CD14-positive monocyte (primary cell): ENCODE measurements around the gene FOXB2. TPM values are rescaled to one million over a fixed set of nuclear protein-coding genes. Genes with fewer than 3 reads are reported as not detected.
A peak's percentile ranks its signal among the peaks of the same experiment; 100 is the strongest.

Experiments
- DNase-seq, 3 donors: peaks; one replicate each; pipeline ENCODE4 v3.0.0-alpha.2; 2011 to 2022
- H2AFZ ChIP-seq: 2 replicates; pipeline ENCODE4 v1.6.0; 2012; ENCODE audit warnings: mild to moderate bottlenecking, low read depth, low read length, inconsistent platforms; ENCODE audit not compliant: insufficient read depth, poor library complexity, severe bottlenecking
- H3K27ac ChIP-seq, 2 donors: 1 replicate in 1 of 2; 2 replicates in 1 of 2; pipeline ENCODE4 v1.5.1; 2012 to 2013; ENCODE audit warnings: low read length in 2 of 2, control low read depth in 1 of 2, inconsistent platforms in 1 of 2, low read depth in 1 of 2, mild to moderate bottlenecking in 1 of 2
- H3K27me3 ChIP-seq, 2 donors: one replicate each; pipeline versions ENCODE4 v1.6.0 to v1.6.1; 2011 to 2013; ENCODE audit warnings: low read length in 2 of 2; ENCODE audit not compliant: control insufficient read depth in 2 of 2, insufficient read depth in 2 of 2
- H3K36me3 ChIP-seq, 2 donors: replicated peaks in 1 of 2; 1 replicate in 1 of 2; 2 replicates in 1 of 2; pipeline versions ENCODE4 v1.5.1 to v1.6.1; 2012 to 2013; ENCODE audit warnings: low read length in 2 of 2, control low read depth in 1 of 2, inconsistent platforms in 1 of 2, mild to moderate bottlenecking in 1 of 2; ENCODE audit not compliant: insufficient read depth in 2 of 2, control insufficient read depth in 1 of 2
- H3K4me1 ChIP-seq, 2 donors: 1 replicate in 1 of 2; 2 replicates in 1 of 2; pipeline versions ENCODE4 v1.5.1 to v1.6.1; 2012 to 2013; ENCODE audit warnings: low read length in 2 of 2, control low read depth in 1 of 2, inconsistent platforms in 1 of 2, mild to moderate bottlenecking in 1 of 2, moderate library complexity in 1 of 2; ENCODE audit not compliant: insufficient read depth in 2 of 2, control insufficient read depth in 1 of 2
- H3K4me2 ChIP-seq: replicated peaks from 2 replicates; pipeline ENCODE3; 2012; ENCODE audit warnings: low read length, moderate library complexity, mild to moderate bottlenecking; ENCODE audit not compliant: poor library complexity, severe bottlenecking; ENCODE audit errors: extremely low read depth
- H3K4me3 ChIP-seq, 3 experiments: fragments of 200-600 bp in 1 of 3; sonication (generic) in 1 of 3; replicated peaks in 1 of 3; 1 replicate in 2 of 3; 2 replicates in 1 of 3; pipeline ENCODE4 v1.5.1; 2011 to 2013; ENCODE audit warnings: low read length in 3 of 3, mild to moderate bottlenecking in 3 of 3, control low read depth in 2 of 3, low read depth in 2 of 3, inconsistent platforms in 1 of 3, moderate library complexity in 1 of 3
- H3K79me2 ChIP-seq: 2 replicates; pipeline ENCODE4 v1.6.0; 2012; ENCODE audit warnings: mild to moderate bottlenecking, control low read depth, inconsistent platforms, low read length, moderate library complexity; ENCODE audit not compliant: insufficient read depth
- H3K9ac ChIP-seq: 2 replicates; pipeline ENCODE4 v1.6.0; 2017; ENCODE audit warnings: low read length, mild to moderate bottlenecking; ENCODE audit not compliant: insufficient read depth, poor library complexity, severe bottlenecking
- H3K9me3 ChIP-seq, 2 donors: replicated peaks in 1 of 2; 1 replicate in 1 of 2; 2 replicates in 1 of 2; pipeline versions ENCODE4 v1.5.1 to v1.6.1; 2012 to 2013; ENCODE audit warnings: low read length in 2 of 2, control low read depth in 1 of 2; ENCODE audit not compliant: control insufficient read depth in 1 of 2, insufficient read depth in 1 of 2
- H4K20me1 ChIP-seq: 2 replicates; pipeline ENCODE4 v1.6.0; 2012; ENCODE audit warnings: mild to moderate bottlenecking, low read length, control low read depth, moderate library complexity; ENCODE audit not compliant: insufficient read depth
- H3K27ac Mint-ChIP-seq, 7 donors: one replicate each; pipeline ENCODE4 v1.8.0; 2020; ENCODE audit warnings: mild to moderate bottlenecking in 7 of 7, mixed read lengths in 7 of 7, moderate library complexity in 6 of 7, inconsistent platforms in 2 of 7
- H3K27me3 Mint-ChIP-seq, 3 donors: one replicate each; pipeline ENCODE4 v1.8.0; 2021 to 2022; ENCODE audit warnings: low read depth in 3 of 3, mild to moderate bottlenecking in 3 of 3, mixed read lengths in 3 of 3, moderate library complexity in 3 of 3, inconsistent platforms in 1 of 3
- H3K36me3 Mint-ChIP-seq, 2 donors: one replicate each; pipeline ENCODE4 v1.8.0; 2020; ENCODE audit warnings: mixed read lengths in 2 of 2, inconsistent platforms in 1 of 2, mild to moderate bottlenecking in 1 of 2
- H3K4me1 Mint-ChIP-seq: one replicate; pipeline ENCODE4 v1.8.0; 2020; ENCODE audit warnings: mild to moderate bottlenecking, mixed read lengths
- H3K4me3 Mint-ChIP-seq, 2 donors: one replicate each; pipeline ENCODE4 v1.8.0; 2020; ENCODE audit warnings: mild to moderate bottlenecking in 2 of 2, mixed read lengths in 2 of 2, moderate library complexity in 1 of 2
- H3K9me3 Mint-ChIP-seq, 7 donors: one replicate each; pipeline ENCODE4 v1.8.0; 2020 to 2022; ENCODE audit warnings: mixed read lengths in 7 of 7, mild to moderate bottlenecking in 6 of 7, moderate library complexity in 6 of 7, inconsistent platforms in 2 of 7
- WGBS: methylation state at CpG from one replicate; pipeline ENCODE4 v1.1.5; 2013; ENCODE audit warnings: missing lambda C conversion rate; ENCODE audit not compliant: insufficient coverage; 5-methylcytosine and 5-hydroxymethylcytosine counted together
- intact Hi-C, 2 donors: fragments of 100-400 bp; cut with micrococcal nuclease; formaldehyde crosslinking; loops; one replicate each; pipeline versions ENCODE4 v1.15.0 to v1.15.1; 2023
- polyA plus RNA-seq, 3 donors: library from polyadenylated mRNA; depleted of rRNA in 1 of 3; unstranded in 2 of 3; stranded (reverse) in 1 of 3; fragments of 300-500 nt in 2 of 3; fragments of >200 nt in 1 of 3; fragmentation: Illumina TruSeq in 2 of 3; gene quantifications; 1 replicate in 2 of 3; 2 replicates in 1 of 3; pipeline ENCODE4 v1.2.3, GENCODE V29; 2012 to 2021
- TF ChIP-seq, protein P1 (sequence below): fragments of 200-600 bp; IDR thresholded peaks from one replicate; pipeline ENCODE4 v1.8.0; 2022; ENCODE audit warnings: antibody characterized with exemption, mild to moderate bottlenecking

Gene FOXB2
- polyA plus RNA-seq, 3 donors, result not detected

GRCh38 chr9:77022783-77023440 lies 3.5 kb downstream of the FOXB2 start:
- peaks cover 0 to 32% (median 9%) of the 10 kb centered on the region in 7 donors for H3K9me3 Mint-ChIP-seq
- no peaks in the 10 kb centered on the region for H3K36me3 ChIP-seq
- H3K4me3 Mint-ChIP-seq, result peak overlapping the region in 1 of 2 donors; percentile 69
- peaks cover 65 to 77% of the 10 kb centered on the region in 2 donors for H3K27me3 ChIP-seq
- no peaks in the 10 kb centered on the region for H3K79me2 ChIP-seq
- H2AFZ ChIP-seq, result no peak overlapping the region
- no peak overlapping the region for H3K9ac ChIP-seq
- peaks cover 70 to 92% (median 83%) of the 10 kb centered on the region in 3 donors for H3K27me3 Mint-ChIP-seq
- no peak overlapping the region for H3K4me3 ChIP-seq
- H3K36me3 Mint-ChIP-seq, result peaks cover 0 to 9% of the 10 kb centered on the region in 2 donors
- H3K4me1 ChIP-seq, result peaks cover 4 to 7% of the 10 kb centered on the region in 2 donors
- peaks cover 36% of the 10 kb centered on the region for H3K4me1 Mint-ChIP-seq
- no peak overlapping the region for H3K4me2 ChIP-seq
- intact Hi-C loops, result no loop called here
- no peaks in the 10 kb centered on the region for H4K20me1 ChIP-seq
- no peak overlapping the region for H3K27ac ChIP-seq
- 4% methylated on average over 41 of the region's 43 CpGs for WGBS
- TF ChIP-seq, protein P1, sequence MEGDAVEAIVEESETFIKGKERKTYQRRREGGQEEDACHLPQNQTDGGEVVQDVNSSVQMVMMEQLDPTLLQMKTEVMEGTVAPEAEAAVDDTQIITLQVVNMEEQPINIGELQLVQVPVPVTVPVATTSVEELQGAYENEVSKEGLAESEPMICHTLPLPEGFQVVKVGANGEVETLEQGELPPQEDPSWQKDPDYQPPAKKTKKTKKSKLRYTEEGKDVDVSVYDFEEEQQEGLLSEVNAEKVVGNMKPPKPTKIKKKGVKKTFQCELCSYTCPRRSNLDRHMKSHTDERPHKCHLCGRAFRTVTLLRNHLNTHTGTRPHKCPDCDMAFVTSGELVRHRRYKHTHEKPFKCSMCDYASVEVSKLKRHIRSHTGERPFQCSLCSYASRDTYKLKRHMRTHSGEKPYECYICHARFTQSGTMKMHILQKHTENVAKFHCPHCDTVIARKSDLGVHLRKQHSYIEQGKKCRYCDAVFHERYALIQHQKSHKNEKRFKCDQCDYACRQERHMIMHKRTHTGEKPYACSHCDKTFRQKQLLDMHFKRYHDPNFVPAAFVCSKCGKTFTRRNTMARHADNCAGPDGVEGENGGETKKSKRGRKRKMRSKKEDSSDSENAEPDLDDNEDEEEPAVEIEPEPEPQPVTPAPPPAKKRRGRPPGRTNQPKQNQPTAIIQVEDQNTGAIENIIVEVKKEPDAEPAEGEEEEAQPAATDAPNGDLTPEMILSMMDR, result no peak
- no peak overlapping the region for H3K27ac Mint-ChIP-seq
- H3K9me3 ChIP-seq, result peaks cover 2 to 49% of the 10 kb centered on the region in 2 donors
- DNase-seq, result no peak

DNA sequence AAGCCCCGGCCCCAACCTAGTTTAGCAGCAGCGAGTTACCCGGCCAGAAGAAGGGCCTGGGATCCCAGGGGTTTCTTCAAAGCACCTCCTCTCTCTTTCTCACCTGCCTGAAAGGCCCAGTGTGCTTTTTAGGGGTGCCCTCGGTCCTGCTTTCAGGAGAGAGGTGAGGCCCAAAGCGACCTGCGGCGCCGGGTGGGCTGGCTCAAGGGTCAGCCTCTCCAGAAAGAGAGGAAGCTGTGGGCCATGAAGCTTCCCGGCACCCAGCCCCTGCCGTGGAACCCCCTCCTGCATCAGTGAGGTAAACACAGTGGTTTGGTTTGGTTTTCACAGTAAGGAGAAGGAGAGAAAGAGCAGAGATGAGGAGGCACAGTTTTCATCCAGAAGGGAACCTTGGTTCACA lies 4.3 kb downstream of the FOXB2 start:
- 23% methylated on average over 9 of the region's 10 CpGs for WGBS
- H3K27ac Mint-ChIP-seq, result no peak overlapping the region
- Histone ChIP-seq H2AFZ (no peak overlapping the region), H3K4me2 (no peak overlapping the region), H4K20me1 (no peaks in the 10 kb centered on the region), H3K27ac (no peak overlapping the region), H3K4me3 (no peak overlapping the region), H3K36me3 (no peaks in the 10 kb centered on the region), H3K79me2 (no peaks in the 10 kb centered on the region), H3K27me3 (peaks cover 64 to 69% of the 10 kb centered on the region in 2 donors), H3K4me1 (peaks cover 4 to 7% of the 10 kb centered on the region in 2 donors), H3K9ac (no peak overlapping the region), H3K9me3 (peaks cover 2 to 43% of the 10 kb centered on the region in 2 donors)
- H3K4me3 Mint-ChIP-seq, result peak overlapping the region in 1 of 2 donors; percentile 85
- peaks cover 32% of the 10 kb centered on the region for H3K4me1 Mint-ChIP-seq
- H3K9me3 Mint-ChIP-seq, result peaks cover 0 to 27% (median 9%) of the 10 kb centered on the region in 7 donors
- TF ChIP-seq, protein P1, result no peak
- DNase-seq, result no peak
- peaks cover 66 to 91% (median 82%) of the 10 kb centered on the region in 3 donors for H3K27me3 Mint-ChIP-seq
- H3K36me3 Mint-ChIP-seq, result peaks cover 0 to 7% of the 10 kb centered on the region in 2 donors
- intact Hi-C loops, result no loop called here
